Left lung (tissue), 10 donors: Measurements from ENCODE around the gene RNF187. TPM values are rescaled to one million over a fixed set of nuclear protein-coding genes. Genes with fewer than 3 reads are reported as not detected.

Source experiments
- ATAC-seq: fragments of 200-7000 bp; cut with Tn5 transposase; one replicate; pipeline ENCODE4 v1.9.1; 2020; ENCODE audit warnings: moderate library complexity
- DNase-seq, 4 donors: peaks; one replicate each; pipeline ENCODE4 v3.0.0-alpha.2; 2013 to 2020
- H3K27ac ChIP-seq, 2 donors: fragments of 200-600 bp; sonication (generic) in 1 of 2; one replicate each; pipeline versions ENCODE4 v1.5.0 to v1.8.0; 2020 to 2021
- H3K27me3 ChIP-seq, 2 donors: fragments of 200-600 bp; sonication (generic) in 1 of 2; one replicate each; pipeline versions ENCODE4 v1.5.0 to v1.8.0; 2020 to 2021
- H3K36me3 ChIP-seq, 2 donors: fragments of 200-600 bp; sonication (generic) in 1 of 2; one replicate each; pipeline versions ENCODE4 v1.5.0 to v1.8.0; 2020 to 2021
- H3K4me1 ChIP-seq, 2 donors: fragments of 200-600 bp; one replicate each; pipeline ENCODE4 v1.8.0; 2021
- H3K4me3 ChIP-seq, 2 donors: fragments of 200-600 bp; sonication (generic) in 1 of 2; one replicate each; pipeline versions ENCODE4 v1.5.0 to v1.8.0; 2020 to 2021; ENCODE audit warnings: mild to moderate bottlenecking in 1 of 2
- H3K9me3 ChIP-seq, 2 donors: fragments of 200-600 bp; sonication (generic) in 1 of 2; one replicate each; pipeline versions ENCODE4 v1.5.0 to v1.8.0; 2020 to 2021
- CTCF ChIP-seq, 2 donors: fragments of 200-600 bp; sonication (generic) in 1 of 2; IDR thresholded peaks; one replicate each; pipeline versions ENCODE4 v1.5.0 to v1.8.0; 2021; ENCODE audit warnings: antibody characterized with exemption in 2 of 2
- intact Hi-C, 2 donors: fragments of 100-400 bp; cut with DNase I; formaldehyde crosslinking; loops; one replicate each; pipeline versions ENCODE4 v1.11.2 to v1.14.2; 2022
- polyA plus RNA-seq, 6 donors: library from polyadenylated mRNA; unstranded; fragments of 120-200 nt; gene quantifications; one replicate each; pipeline ENCODE4 v1.2.1, GENCODE V29; 2013; ENCODE audit not compliant: insufficient read length in 6 of 6
- total RNA-seq, 2 donors: library from RNA; stranded (reverse); fragmentation: NEBNext Ultra II Directional; extraction: Animal tissue kit (Norgen Biotek cat#: 25700); gene quantifications; one replicate each; pipeline ENCODE4 v1.2.1, GENCODE V29; 2021
- donor health status: DM: no; HTN: yes; CAD: no.
- donor health status: DM: no; HTN: no; CAD: no.

RNF187 gene
- total and polyA plus RNA-seq, 8 donors = 60.2 to 103 (median 78.4) TPM

GRCh38 chr1:228530951-228531731 lies 44.0 kb downstream of the RNF187 start:
- TF ChIP-seq CTCF (IDR thresholded peaks at IDR 0.05) = no peak
- Histone ChIP-seq H3K4me1 (no peaks in the 10 kb centered on the region), H3K27ac (no peak overlapping the region), H3K36me3 (no peaks in the 10 kb centered on the region), H3K27me3 (peaks cover 0 to 7% of the 10 kb centered on the region in 2 donors), H3K4me3 (no peak overlapping the region), H3K9me3 (peaks cover 0 to 3% of the 10 kb centered on the region in 2 donors)
- DNase-seq = no peak
- intact Hi-C loops = no loop called here
- ATAC-seq = no peak

GRCh38 chr1:228538831-228539230 lies 51.6 kb downstream of the RNF187 start:
- Histone ChIP-seq H3K27me3 (peaks cover 0 to 7% of the 10 kb centered on the region in 2 donors), H3K4me1 (no peaks in the 10 kb centered on the region), H3K36me3 (no peaks in the 10 kb centered on the region), H3K27ac (no peak overlapping the region), H3K9me3 (peaks cover 0 to 18% of the 10 kb centered on the region in 2 donors), H3K4me3 (no peak overlapping the region)
- intact Hi-C loops = no loop called here
- no peak for TF ChIP-seq CTCF (IDR thresholded peaks at IDR 0.05)
- ATAC-seq (no peak), DNase-seq (no peak)

- DNase-seq (no peak), ATAC-seq (no peak)
- intact Hi-C loops = no loop called here
- no peak for TF ChIP-seq CTCF (IDR thresholded peaks at IDR 0.05)
- Histone ChIP-seq H3K27me3 (peaks cover 0 to 7% of the 10 kb centered on the region in 2 donors), H3K4me3 (no peak overlapping the region), H3K9me3 (peaks cover 0 to 18% of the 10 kb centered on the region in 2 donors), H3K27ac (no peak overlapping the region), H3K4me1 (no peaks in the 10 kb centered on the region), H3K36me3 (no peaks in the 10 kb centered on the region)
Measured at GRCh38 chr1:228540161-228540917, 53.2 kb downstream of the RNF187 start.

GRCh38 chr1:228541725-228542124 lies 54.5 kb downstream of the RNF187 start:
- H3K9me3 ChIP-seq = peaks cover 0 to 9% of the 10 kb centered on the region in 2 donors
- H3K4me1 ChIP-seq = no peaks in the 10 kb centered on the region
- peaks cover 0 to 12% of the 10 kb centered on the region in 2 donors for H3K27me3 ChIP-seq
- H3K27ac ChIP-seq = no peak overlapping the region
- TF ChIP-seq CTCF (IDR thresholded peaks at IDR 0.05) = no peak
- DNase-seq (no peak), ATAC-seq (no peak)
- H3K36me3 ChIP-seq = no peaks in the 10 kb centered on the region
- intact Hi-C loops = no loop called here
- H3K4me3 ChIP-seq = no peak overlapping the region

GRCh38 chr1:228542376-228542775 lies 55.2 kb downstream of the RNF187 start:
- ATAC-seq (no peak), DNase-seq (no peak)
- no peak for TF ChIP-seq CTCF (IDR thresholded peaks at IDR 0.05)
- no peak overlapping the region for H3K27ac ChIP-seq
- no peaks in the 10 kb centered on the region for H3K36me3 ChIP-seq
- no peak overlapping the region for H3K4me3 ChIP-seq
- peaks cover 0 to 5% of the 10 kb centered on the region in 2 donors for H3K9me3 ChIP-seq
- intact Hi-C loops = no loop called here
- peaks cover 0 to 12% of the 10 kb centered on the region in 2 donors for H3K27me3 ChIP-seq
- no peaks in the 10 kb centered on the region for H3K4me1 ChIP-seq
